GM12892 (cell line): ENCODE measurements around the gene PLPP7.

Source experiments
- POLR2A ChIP-seq: IDR thresholded peaks from 2 replicates; pipeline ENCODE4 v1.6.1; 2011; ENCODE audit warnings: low read depth, low read length, control low read depth
- POLR2AphosphoS5 ChIP-seq: IDR thresholded peaks from 2 replicates; pipeline ENCODE4 v1.6.1; 2011; ENCODE audit warnings: low read depth, low read length, control low read depth
- TAF1 ChIP-seq: IDR thresholded peaks from 2 replicates; pipeline ENCODE4 v1.6.1; 2011; ENCODE audit warnings: low read depth, mild to moderate bottlenecking, control low read depth, low read length, borderline replicate concordance

DNA sequence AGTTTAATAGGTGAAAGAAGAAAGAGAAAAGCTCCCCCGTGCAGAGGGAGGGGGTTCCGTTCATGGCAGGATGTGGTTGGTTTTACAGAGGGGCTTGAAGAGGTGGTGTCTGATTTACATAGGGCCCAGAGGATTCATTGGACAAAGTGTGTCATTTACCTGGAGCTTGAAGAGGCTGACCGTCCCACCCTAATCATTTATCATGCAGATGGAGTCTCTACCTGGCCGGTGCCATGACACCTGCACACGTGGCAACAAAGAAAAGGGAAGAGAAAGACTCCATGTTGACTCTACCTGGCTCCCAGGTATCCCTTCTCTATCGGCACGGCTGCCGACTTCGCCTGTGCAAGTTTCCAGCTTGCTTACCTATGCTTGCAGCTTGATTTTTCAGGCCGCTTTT, 69.0 kb downstream of the PLPP7 start:
- TF ChIP-seq POLR2AphosphoS5, result no peak
- TF ChIP-seq TAF1, result no peak
- TF ChIP-seq POLR2A, result no peak
